Fibroblast of gingiva (primary cell): ENCODE results near the gene ACTRT2.

Source experiments
- DNase-seq: peaks from one replicate; pipeline ENCODE4 v3.0.0-alpha.2; 2011; ENCODE audit warnings: low read depth

The ACTRT2 gene

DNA sequence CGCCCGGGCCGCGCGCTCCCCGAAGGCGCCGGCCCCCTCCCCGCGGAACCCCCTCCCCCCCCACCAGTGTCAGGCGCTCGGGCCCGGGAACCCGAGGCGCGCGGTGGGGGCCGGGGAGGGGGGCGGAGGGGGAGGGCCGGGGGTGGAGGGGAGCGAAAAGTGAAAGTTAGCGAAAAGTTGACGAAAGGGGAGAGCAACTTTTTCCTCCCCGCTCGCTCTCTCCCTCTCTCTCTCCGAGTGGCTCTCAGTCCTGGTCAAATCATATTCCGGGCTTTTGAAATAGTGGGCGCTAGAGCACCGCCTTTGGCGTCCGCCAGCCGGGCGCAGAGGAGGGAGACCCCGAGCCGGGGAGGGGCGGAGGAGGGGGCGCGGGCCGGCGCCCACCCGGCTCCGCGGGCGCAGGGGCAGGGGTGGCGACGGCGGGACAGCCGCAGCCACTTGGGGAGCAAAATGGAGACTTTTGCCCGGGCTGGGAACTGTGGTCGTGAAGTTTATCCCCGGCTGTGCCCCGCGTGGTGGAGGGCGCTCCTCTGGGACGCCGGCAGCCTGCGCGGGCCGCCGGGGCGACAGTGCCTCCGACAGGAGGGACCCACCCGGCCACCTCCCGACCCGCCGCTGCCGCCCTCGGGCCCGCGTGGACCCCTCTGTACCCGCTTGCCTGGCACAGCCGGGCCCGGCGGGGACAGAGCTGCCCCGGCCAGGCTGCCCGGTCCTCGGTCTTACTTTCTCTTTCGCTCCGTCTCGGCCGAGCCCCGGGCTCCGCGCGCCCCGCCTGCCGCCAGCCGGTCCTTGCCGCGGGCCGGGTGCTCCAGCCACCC is 48.4 kb downstream of the ACTRT2 start:
- DNase-seq, result peak; percentile 49

- DNase-seq, result no peak
Observed at GRCh38 chr1:3070309-3070643, 49.0 kb downstream of the ACTRT2 start.

DNA sequence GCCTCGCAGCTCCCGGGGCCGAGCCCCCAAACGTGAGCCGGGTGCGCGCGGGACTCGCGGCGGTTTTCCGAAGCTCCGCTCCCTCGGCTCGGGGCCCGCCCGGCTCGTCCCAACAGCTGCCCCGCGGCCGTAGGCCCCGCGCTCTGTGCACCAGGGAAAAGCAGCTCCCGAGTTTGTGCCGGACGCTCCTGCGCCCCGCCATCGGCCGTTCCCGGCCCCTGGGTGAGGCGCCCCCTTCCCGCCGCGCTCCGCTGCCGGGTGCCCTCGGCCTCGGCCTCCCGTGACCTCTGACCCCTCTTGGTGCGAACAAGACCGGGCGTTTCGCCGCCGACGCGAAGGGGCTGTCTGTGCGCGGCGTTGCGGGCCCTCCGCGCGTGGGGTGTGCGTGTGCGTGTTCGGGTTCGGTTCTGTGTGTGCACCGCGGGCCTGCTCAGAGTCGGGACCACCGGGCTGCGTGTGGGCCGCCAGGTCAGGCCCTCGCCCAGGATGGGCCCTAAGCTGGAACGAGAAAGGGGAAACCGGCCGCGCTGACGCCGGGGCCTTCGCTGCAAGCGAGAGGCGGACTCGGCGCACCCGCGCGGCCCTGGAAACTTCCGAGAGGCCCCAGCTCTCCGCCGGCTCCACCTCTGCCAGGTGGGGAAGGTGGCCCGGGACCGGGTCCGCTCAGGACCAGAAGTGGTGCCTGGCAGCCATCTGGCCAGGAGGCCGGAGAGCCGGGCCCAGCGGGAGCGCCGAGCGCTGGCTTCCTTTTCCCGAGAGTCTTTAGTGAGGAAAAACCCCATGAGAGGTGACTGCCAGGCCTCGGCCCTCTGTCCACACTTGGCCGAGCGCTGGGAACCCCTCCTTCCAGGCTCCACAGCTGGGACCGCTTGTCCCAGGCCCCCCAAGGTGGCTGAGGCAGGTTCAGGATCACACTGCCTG is 49.6 kb downstream of the ACTRT2 start:
- DNase-seq, result no peak

DNA sequence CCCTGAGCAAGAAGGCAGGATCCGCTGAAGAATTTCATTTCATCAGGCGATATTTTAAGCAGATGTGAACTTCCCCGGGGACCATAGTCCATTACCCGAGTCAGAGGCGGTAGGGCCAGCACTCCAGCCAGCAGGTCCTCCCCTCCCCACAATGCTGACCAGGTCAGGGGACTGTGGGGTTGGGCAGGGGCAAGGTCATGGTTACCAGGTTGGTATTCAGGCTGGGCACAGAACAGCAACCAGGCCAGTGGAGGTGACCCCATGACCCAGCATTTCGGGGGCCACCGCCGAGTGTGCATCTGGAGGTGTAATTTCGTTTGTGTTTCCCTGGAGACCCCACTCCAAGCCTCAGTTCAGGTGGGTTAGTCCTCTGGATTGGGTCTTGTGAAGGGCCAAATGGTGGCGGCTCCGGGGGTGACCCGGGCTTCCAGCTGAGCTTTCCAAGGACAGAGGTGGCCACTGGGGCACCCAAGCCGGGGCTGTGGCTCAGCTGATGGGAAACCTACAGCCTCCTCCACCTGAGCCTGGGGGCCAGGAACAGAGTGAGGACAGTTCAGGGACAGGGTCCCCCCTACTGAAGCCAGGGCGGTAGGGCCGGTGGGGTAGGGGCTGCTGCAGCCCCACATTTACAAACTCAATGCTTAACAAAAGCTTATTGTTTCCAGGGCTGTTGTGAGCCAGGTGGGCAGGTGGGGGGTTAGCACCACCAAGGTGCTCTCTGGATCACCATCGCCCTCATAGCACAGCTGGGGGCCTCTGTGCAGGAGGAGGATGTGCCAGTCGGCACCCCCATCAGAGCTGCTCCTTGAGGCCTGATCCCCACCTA is 50.5 kb downstream of the ACTRT2 start:
- DNase-seq, result no peak
